Measurements from ENCODE around the gene ARL16.

The ARL16 gene

GRCh38 chr17:81712468-81713003 is 28.9 kb upstream of the ARL16 start:
- peak in 2 of 3 experiments; percentile 69 to 76 for DNase-seq

DNA sequence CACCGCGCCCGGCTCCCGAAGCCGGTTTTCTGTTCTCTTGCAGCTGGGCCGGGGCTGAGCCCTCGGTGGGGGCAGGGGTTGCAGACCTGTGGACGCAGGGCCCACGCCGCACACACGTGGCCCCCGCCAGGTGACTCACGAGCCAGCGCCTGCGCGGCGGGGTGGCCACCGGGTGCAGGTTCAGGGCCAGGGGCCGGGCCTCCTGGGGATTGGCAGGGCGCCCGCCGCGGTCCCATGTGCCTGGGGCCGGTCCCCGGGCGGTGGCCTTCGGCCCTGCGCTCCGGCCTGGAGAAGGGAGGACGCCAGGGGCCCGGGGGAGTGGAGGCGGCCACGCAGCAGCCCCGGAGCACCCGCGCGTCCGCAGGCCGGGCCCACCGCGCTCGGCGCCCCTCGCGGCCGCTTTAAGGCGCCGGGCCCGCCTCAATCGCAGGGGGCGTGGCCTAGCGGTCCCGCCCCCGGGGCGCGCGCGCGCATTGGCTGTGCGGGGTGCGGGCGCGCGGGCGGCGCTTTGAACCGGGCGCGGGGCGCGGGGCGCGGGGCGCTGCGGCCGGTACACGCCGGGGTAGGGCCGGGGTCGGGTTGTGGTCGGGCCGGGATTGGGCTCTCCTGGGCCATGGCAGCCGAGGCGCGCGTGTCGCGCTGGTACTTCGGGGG is 28.3 kb upstream of the ARL16 start, which contains the start of gene SLC25A10:
SLC25A10 (plus strand) TSS at position 471 of the 654 bp plus-strand sequence; CDS start at position 614, 143 bp downstream.
- DNase-seq, result peak; percentile 86 to 94 (median 90)

DNA sequence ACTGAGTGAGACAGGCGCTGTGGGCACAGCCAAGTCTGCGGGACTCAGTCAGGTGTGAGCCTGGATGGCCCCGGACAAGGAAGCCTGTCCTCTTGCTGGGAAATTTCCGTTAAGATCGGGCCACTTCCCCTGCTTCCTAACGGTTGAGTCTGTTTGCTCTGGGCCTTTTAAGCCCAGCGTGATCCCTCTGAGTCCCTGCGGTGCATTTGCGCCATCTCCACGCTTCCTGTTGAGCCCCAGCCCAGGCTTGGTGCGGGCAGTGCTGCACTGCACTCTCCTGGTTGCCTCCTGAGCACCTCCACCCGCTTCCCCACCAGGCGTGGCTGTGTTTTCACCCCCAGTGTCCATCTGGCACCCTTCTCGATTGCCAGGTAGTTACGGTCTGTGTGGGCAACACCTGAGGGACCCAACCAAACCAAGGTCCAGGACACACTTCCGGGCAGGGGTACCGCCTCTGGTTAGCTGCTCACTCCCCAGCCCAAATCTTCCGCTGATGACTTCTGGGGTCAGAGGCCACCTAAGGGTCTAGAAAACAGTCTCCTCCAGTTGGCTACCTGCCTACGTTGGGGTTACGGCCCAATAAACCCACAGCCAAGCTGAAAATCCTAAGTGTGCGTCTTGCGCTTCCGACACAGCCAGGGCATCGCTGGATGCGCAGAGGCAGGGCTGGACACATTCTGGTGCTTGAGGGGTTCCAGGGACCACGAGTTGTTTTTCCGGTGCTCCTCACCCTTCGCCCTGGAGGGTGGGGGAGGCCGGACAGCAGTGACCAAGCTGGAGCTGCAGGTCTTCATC is 27.1 kb upstream of the ARL16 start:
- peak in 2 of 3 experiments; percentile 60 to 77 for DNase-seq

DNA sequence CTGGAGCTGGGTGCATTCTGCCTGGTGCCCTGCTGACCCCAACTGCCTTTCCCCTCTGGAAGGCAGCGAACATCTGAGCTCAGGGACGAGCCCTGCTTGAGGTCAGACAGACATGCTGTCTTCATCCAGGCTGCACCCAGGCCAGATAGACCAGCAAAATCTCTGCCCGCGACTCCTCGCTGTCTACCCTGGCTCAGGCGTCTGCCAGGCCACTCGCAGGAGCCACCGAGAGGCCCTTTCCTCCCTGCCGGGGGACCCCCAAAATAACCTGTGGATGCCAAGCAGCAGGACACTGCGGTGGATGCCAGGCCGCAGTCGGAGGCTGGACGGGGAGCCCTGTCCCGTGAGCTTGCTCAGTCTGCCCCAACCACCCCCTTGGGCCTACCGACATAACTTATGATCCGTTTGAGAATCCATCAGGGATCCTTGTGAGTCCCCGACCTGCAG is 25.2 kb upstream of the ARL16 start:
- DNase-seq, result no peak

DNA sequence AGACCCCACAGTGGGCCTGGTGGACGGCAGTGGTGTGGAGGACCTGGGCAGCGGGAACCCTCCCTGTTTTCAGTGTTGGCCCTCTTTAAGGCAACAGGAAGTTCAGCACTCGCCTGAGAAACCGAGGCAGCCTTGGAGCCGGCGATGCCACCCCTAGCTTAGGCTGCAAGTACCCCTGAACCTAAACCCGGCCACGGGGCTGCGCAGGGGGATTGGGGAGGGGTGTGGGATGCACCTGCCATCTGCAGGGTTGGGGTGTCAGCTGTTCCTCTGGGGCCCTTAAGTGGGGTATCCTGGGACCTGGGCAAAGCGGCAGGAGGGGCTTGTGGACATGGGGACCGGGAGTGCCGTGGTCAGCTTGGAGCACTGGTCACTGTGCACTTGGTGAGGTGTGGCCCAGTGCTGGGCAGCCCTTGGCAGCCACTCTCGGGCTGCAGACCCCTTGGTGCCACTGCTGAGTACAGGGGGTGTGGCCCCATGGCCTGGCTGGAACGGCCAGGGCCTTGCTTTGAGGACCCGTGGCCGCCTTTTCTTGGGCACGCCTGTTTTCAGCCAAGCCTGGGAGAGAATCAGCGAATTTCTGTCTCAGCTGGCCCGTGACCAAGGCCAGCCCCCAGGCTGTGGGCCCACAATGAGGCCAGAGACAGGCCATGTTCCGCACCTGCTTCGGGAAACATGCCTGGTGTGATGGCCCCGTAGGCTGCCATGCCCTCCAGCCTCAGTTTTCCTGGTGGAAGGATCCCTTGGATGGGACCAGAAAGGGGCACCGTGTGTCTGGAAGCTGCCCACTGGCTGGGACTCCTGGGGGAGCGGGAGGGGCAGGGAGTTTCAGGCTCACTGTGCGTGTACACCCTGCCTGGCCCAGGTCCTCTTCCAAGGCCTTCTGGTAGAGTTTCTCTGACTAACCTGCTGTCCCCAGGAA is 24.4 kb upstream of the ARL16 start:
- DNase-seq, result no peak

GRCh38 chr17:81706757-81707624 is 23.4 kb upstream of the ARL16 start:
- no peak for DNase-seq

GRCh38 chr17:81706232-81706611 is 22.6 kb upstream of the ARL16 start:
- no peak for DNase-seq

DNA sequence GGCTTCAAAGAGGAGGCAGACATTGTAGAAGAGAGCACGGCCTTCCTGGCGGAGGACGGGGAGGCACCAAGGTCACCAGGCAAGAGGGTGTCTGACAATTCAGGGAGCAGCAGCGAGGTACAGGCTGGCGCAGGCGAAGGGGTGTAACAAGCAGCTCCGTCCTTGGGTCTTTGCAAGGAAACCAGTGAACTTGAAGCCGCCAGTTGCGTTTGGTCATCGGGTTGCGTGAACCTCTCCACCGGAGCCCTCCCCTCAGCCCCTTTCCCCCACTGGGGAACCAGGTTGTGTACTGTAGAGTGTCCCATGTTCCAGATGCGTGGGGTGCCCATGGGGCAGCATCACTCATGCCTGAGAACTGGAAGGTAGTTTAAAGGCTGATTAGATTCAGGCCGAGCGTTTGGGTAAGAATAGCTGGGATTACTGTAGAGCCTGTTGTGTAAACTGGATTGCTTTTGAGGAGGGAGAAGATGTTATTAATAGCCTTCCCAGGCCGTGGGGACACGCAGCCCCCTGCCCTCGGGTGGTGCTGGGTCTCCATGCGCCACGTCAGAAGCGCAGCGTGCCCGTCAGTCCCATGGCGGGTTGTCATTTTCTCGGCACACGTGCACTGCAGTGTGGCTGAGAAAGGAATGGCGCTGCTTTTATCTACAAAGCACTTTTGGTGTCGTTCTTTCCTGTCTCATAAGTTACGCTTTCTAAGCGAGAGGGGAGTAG is 22.1 kb upstream of the ARL16 start:
- DNase-seq, result no peak

DNA sequence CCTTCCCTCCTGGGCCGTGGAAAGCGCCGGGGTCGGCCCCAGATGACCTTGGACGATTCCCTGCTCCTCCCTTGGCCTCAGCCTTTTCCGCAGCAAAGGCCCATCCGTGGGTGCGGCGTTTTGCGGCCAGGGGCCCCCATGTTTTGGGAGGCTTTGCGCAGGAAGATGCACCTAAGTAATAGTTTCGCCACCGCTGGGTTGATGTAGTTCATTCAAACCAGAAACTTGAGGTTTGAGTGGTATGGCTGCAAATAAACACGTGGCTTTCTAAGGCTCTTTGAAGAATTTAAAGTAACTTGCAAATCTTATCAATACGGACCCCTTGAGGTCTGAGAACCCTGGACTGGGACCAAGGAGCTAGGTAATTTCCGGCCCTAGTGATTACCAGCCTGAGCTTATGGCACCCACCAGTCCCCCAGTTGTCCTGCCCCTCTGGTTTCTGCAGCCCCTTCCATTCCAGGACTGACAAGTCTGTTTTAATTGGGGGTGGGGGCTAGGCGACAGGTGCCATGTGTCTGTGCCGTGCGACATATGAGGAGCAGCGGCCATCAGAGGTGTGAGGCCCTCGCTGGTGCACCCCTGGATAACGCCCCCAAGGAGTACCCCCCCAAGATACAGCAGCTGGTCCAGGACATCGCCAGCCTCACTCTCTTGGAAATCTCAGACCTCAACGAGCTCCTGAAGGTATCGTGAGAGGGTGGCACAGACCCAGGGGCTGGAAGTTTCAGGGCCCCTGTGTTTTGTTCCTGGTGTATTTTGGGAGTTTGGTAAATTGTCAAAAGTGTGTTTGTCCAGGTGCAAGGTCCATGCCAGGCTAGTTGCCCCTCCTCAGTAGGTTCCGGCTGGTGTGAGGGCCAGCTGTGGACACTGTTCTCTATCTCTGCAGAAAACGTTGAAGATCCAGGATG is 20.4 kb upstream of the ARL16 start:
- no peak for DNase-seq

DNA sequence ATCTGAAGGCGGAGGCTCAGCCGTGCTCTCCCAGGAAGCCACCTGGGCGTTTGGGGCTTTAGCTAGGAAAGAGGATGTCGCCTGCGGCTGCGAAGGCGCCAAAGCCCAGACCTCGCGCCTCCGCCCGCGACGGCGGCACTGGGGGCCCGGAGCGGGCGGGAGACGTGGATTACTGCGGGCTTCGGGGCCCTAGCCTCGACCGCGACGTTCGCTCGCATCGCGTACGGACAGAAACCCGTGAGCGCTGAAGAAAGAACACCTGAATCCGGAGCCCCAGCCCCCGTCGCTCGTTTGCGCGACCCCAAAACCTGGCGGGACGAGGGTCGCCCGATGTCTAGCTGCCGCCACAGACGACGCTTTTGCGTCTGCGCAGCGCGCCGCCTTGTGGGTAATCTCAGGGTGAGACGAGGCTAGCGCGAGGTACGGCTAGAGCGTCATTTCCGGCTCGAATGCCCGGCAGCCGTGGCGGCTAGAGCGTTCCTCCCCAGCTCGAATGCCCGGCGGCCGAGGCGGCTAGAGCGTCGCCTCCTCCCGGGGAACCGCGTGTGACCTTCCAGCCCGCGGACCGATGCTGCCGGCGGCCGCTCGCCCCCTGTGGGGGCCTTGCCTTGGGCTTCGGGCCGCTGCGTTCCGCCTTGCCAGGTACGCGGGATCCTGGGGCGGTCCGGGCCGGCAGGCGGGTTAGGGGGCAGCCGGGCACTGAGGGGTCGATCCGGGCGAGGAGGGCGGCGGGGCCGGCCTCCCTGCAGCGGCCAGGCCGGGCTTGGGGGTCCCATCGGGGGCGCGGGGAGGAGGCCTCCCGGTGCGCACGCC is 19.5 kb upstream of the ARL16 start, which contains the start of gene MRPL12:
MRPL12 (plus strand) TSS at position 434 of the 813 bp plus-strand sequence; CDS start at position 569, 135 bp downstream.
- DNase-seq, result peak; percentile 93 to 96 (median 94)

DNA sequence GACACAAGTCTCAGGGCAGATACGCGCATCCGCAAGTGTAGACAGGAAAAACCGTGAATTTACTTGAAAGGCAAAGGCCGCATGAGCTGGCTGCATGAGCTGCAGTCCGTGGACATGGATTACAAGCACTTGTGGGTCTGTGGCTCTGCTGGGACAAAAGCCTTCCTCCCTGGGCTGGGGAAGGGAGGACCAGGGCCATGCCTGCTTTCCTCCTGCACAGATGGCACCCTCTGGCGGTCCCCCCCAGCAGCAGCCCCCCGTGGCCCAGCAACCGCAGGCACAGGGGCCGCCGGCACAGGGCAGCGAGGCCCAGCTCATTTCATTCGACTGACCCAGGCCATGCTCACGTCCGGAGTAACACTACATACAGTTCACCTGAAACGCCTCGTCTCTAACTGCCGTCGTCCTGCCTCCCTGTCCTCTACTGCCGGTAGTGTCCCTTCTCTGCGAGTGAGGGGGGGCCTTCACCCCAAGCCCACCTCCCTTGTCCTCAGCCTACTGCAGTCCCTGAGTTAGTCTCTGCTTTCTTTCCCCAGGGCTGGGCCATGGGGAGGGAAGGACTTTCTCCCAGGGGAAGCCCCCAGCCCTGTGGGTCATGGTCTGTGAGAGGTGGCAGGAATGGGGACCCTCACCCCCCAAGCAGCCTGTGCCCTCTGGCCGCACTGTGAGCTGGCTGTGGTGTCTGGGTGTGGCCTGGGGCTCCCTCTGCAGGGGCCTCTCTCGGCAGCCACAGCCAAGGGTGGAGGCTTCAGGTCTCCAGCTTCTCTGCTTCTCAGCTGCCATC is 17.9 kb upstream of the ARL16 start:
- DNase-seq, result no peak

DNA sequence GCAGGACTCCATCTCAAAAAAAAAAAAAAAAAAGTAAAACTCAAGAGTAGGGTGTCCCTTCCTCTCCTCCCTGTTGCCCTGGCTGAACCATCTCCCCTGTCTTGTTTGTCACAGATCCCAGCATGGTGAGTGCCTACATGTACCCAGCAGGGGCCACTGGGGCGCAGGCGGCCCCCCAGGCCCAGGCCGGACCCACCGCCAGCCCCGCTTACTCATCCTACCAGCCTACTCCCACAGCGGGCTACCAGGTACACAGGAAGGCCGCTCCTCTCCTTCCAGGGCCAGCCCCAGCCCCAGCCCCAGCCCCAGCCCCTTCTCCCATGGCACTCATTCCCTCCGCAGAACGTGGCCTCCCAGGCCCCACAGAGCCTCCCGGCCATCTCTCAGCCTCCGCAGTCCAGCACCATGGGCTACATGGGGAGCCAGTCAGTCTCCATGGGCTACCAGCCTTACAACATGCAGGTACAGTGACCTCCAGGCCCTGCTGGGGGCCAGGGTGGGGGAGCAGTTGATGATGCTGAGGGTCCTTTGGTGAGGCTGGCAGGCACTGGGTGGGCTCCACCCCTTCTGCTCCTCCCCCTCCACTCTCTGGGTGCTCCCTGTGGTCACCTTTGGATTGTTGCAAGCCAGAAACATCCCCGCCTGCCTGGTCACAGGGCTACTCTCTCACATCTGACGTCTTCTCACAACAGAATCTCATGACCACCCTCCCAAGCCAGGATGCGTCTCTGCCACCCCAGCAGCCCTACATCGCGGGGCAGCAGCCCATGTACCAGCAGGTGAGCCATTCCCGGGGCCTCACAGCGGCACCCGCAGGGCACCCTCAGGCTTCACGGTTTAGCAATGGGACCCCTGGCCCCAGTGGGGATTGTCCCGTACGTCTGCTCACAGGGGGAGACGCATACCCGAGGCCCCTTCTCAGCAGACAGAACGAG is 17.0 kb upstream of the ARL16 start:
- DNase-seq, result no peak

DNA sequence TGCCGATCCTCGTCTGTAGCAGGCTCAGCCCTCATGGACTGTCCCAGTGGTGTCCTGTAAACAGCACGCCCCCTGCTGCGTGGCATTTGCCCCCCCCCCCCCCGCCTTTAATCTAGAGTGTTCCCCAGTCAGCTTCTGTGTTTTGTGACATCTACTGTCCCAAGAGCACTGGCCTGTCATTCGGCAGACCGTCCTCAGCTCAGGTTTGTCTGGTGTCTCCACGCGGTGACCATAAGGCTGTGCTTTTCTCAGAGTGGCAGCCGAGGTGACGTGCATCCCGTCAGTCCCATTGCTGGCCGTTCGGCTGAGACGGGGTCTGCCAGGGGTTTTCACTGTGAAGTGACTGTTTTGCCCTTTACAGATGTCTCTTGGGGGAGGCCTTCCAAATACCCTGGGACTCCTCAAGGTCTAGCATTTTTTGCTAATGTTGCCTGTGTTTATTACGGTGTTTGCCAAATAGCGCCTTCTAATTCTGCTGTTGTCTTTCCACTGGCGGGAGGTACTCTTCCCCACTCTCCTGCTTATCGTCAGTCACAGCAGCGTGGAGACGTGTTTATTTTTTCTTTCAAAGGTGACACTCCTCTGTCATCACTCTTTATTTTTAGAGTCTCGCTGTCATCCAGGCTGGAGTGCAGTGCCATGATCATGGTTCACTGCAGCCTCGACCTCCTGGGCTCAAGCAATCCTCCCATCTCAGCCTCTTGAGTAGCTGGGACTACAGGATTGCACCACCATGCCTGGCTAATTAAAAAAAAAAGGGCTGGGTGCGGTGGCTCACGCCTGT is 13.9 kb upstream of the ARL16 start:
- no peak for DNase-seq

DNA sequence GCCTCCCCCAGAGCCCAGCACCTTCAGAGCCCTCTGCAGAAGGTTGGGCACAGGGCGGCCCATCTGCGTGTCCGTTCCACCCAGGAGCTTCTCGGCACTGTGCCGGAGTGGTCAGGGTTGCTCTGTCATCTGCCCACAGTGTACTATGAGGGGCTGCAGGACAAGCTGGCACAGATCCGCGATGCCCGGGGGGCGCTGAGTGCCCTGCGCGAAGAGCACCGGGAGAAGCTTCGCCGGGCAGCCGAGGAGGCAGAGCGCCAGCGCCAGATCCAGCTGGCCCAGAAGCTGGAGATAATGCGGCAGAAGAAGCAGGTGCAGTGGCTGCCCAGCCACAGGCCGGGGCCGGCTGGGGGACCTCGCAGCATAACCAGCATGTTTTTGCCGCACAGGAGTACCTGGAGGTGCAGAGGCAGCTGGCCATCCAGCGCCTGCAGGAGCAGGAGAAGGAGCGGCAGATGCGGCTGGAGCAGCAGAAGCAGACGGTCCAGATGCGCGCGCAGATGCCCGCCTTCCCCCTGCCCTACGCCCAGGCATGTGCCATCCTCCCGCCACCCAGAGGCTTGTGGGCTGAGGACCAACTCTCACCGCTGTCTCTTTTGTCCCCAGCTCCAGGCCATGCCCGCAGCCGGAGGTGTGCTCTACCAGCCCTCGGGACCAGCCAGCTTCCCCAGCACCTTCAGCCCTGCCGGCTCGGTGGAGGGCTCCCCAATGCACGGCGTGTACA is 12.8 kb upstream of the ARL16 start:
- DNase-seq, result no peak

DNA sequence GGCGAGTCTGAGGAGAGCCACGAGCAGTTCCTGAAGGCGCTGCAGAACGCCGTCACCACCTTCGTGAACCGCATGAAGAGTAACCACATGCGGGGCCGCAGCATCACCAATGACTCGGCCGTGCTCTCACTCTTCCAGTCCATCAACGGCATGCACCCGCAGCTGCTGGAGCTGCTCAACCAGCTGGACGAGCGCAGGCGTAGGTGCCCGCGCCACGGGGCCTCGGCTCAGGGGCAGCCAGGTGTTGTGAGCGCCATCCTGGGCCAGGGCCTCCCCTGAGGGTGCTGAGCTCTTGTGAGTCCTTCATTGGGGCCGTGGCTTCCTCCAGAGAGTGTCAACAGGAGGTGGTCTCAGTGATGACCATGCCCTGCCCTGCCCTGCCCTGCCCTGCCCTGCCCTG is 12.2 kb upstream of the ARL16 start:
- DNase-seq, result no peak
